Pancreas (tissue), 10 donors: Measurements from ENCODE around the gene ADGRL1. TPM values are rescaled to one million over a fixed set of nuclear protein-coding genes. Genes with fewer than 3 reads are reported as not detected.
"Not testable (repeated sequence)": the region's sequence is repeated elsewhere in the genome, so short reads cannot be mapped to it uniquely, and the experiment has no call there.

Experiments used
- ATAC-seq, 4 donors: fragments of 200-7000 bp; cut with Tn5 transposase; one replicate each; pipeline versions ENCODE4 v1.8.0 to v1.9.1; 2020; ENCODE audit warnings: mild to moderate bottlenecking in 4 of 4, moderate library complexity in 4 of 4
- DNase-seq, 6 donors: peaks; one replicate each; pipeline ENCODE4 v3.0.0-alpha.2; 2020
- FAIRE-seq: peaks from 2 replicates; lab custom pipeline; 2012; peaks lifted over from hg19 to GRCh38; lab: Jason Lieb, UNC
- H3K27ac ChIP-seq, 4 donors: fragments of 200-600 bp; sonication (generic); 1 replicate in 3 of 4; 2 replicates in 1 of 4; pipeline versions ENCODE4 v1.5.0 to v1.8.0; 2020
- H3K27me3 ChIP-seq, 4 donors: fragments of 200-600 bp; one replicate each; pipeline ENCODE4 v1.8.0; 2021
- H3K36me3 ChIP-seq, 3 donors: fragments of 200-600 bp; sonication (generic) in 1 of 3; one replicate each; pipeline versions ENCODE4 v1.5.0 to v1.8.0; 2020 to 2021
- H3K4me1 ChIP-seq, 3 donors: fragments of 200-600 bp; one replicate each; pipeline ENCODE4 v1.8.0; 2021
- H3K4me3 ChIP-seq, 4 donors: fragments of 200-600 bp; sonication (generic) in 2 of 4; one replicate each; pipeline versions ENCODE4 v1.5.0 to v1.8.0; 2020 to 2021
- H3K9me3 ChIP-seq, 4 donors: fragments of 200-600 bp; one replicate each; pipeline ENCODE4 v1.8.0; 2021
- WGBS, 2 donors: extraction: QIAGEN DNeasy Blood & Tissue Kit; methylation state at CpG; one replicate each; pipeline ENCODE4 v1.1.7; 2013; 5-methylcytosine and 5-hydroxymethylcytosine counted together
- intact Hi-C, 3 donors: fragments of 100-400 bp; cut with DNase I; formaldehyde crosslinking; loops; one replicate each; pipeline versions ENCODE4 v1.11.1 to v1.14.2; 2022
- polyA plus RNA-seq, 2 donors: library from polyadenylated mRNA; stranded (reverse); fragments of 200-250 nt; gene quantifications; one replicate each; pipeline ENCODE4 v1.2.3, GENCODE V29; 2013
- total RNA-seq, 6 donors: library from RNA; stranded (reverse); fragmentation: NEBNext Ultra II Directional in 4 of 6; extraction: Animal tissue kit (Norgen Biotek cat#: 25700) in 4 of 6; gene quantifications; one replicate each; pipeline versions ENCODE4 v1.2.1 to v1.2.4, GENCODE V29; 2021 to 2023
- TF ChIP-seq, protein P1 (sequence below), 4 donors: fragments of 200-600 bp; sonication (generic) in 3 of 4; IDR thresholded peaks; one replicate each; pipeline versions ENCODE4 v1.5.0 to v1.8.0; 2021; ENCODE audit warnings: antibody characterized with exemption in 4 of 4
- donor health status: healthy with polysubstance abuse.
- donor health status: DM: no; HTN: no; CAD: no; lungs with moderate emphysema.
- donor health status: DM: no; HTN: no; CAD: no.
- donor health status: control.
- donor health status: control.
- donor health status: Bipolar disorder and iron deficiency.
- donor health status: DM: yes; HTN: yes; CAD: no.
- donor health status: DM: no; HTN: no; CAD: no.
- donor health status: DM: no; HTN: no; CAD: no.
- donor health status: DM: yes; HTN: yes; CAD: no.

The ADGRL1 gene
- total and polyA plus RNA-seq, 8 donors = 8.3 to 16.8 (median 9.8) TPM

DNA sequence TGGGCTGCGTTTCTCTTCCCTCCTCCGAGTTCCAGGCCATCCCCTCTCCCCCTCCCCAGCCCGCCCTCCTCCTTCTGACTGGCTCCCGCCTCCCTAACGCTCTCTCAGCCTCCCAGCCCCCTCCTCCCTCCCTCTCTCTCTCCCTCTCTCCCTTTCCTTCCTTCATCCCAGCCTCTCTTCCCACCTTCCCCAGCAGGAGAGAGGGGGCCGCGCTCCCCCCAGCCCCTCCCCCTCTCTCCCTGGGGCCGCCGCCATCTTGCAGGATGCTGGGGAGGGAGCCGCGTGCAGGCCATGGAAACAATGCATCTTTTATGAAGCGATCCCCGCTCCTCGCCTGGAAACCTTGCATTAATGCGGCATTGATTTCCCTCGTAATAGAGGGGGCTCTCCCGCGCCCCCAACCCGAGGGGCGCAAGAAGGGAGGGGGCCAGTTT lies 42.6 kb upstream of the ADGRL1 start:
- TF ChIP-seq, protein P1, sequence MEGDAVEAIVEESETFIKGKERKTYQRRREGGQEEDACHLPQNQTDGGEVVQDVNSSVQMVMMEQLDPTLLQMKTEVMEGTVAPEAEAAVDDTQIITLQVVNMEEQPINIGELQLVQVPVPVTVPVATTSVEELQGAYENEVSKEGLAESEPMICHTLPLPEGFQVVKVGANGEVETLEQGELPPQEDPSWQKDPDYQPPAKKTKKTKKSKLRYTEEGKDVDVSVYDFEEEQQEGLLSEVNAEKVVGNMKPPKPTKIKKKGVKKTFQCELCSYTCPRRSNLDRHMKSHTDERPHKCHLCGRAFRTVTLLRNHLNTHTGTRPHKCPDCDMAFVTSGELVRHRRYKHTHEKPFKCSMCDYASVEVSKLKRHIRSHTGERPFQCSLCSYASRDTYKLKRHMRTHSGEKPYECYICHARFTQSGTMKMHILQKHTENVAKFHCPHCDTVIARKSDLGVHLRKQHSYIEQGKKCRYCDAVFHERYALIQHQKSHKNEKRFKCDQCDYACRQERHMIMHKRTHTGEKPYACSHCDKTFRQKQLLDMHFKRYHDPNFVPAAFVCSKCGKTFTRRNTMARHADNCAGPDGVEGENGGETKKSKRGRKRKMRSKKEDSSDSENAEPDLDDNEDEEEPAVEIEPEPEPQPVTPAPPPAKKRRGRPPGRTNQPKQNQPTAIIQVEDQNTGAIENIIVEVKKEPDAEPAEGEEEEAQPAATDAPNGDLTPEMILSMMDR (IDR thresholded peaks at IDR 0.05) = no peak
- no peaks in the 10 kb centered on the region for H3K4me1 ChIP-seq
- ATAC-seq (peak in 3 of 4 donors; percentile 71 to 81 (median 74)), DNase-seq (peak in 1 of 6 donors; percentile 39), FAIRE-seq (no peak)
- no peaks in the 10 kb centered on the region for H3K9me3 ChIP-seq
- 2 to 4% methylated on average over 12 to 20 of the region's 20 CpGs for WGBS, 2 donors
- no peaks in the 10 kb centered on the region for H3K27me3 ChIP-seq
- no peak overlapping the region for H3K27ac ChIP-seq
- peak overlapping the region in 2 of 4 donors; percentile 31 to 42 for H3K4me3 ChIP-seq
- H3K36me3 ChIP-seq = no peaks in the 10 kb centered on the region
- intact Hi-C loops = no loop called here

DNA sequence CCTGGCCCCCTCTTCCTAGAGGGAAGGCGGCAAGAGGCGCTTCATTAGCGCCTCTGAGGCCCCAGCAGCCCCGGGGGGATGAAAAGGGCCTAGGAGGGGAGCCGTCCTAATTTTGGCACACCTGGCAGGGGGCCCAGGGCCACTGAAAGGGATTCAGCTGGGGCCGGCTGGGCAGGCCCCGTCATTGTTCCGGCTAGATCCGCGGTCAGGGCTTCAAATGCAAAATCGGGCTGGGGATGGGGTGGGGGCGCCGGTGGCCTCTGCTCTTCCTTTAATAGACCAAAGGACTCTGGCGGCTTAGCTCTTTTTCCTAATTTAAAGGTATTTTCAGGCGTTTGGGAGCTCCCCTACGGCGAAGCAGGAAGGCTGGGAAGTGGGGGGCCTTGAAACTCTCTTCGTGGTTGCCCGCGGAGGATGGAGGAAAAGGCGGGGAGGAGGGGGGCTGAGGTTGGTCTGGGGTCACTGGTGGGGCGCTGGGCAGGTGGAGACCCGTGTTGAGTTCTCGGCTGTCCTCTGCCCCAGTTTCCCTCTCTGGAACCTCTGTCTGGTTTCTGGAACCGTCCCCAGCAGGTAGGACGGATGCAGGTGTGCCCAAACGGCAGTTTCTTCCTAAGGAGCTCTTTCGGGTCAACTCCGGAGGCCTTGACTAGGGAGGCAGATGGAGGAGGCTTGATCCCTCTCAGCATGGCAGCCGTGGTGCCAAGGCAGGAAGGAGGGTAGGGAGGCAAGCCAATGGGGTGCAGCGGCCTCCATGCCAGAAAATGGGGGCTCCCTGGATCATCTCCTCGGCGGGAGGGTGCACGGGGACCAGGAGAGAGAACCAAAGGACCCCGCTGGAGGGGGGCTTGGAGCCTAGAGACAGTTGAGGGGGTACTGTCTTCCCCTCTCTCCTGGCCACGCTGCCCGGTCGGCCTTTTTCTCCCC lies 41.8 kb upstream of the ADGRL1 start:
- WGBS, 2 donors = 4 to 9% methylated on average over 32 to 38 of the region's 38 CpGs
- DNase-seq = peak in 1 of 6 donors; percentile 39
- H3K9me3 ChIP-seq, H3K4me3 ChIP-seq, H3K27ac ChIP-seq, H3K4me1 ChIP-seq, H3K27me3 ChIP-seq, H3K36me3 ChIP-seq, FAIRE-seq, intact Hi-C loops: not testable (repeated sequence)
- peak in 3 of 4 donors; percentile 24 to 33 (median 25) for ATAC-seq

DNA sequence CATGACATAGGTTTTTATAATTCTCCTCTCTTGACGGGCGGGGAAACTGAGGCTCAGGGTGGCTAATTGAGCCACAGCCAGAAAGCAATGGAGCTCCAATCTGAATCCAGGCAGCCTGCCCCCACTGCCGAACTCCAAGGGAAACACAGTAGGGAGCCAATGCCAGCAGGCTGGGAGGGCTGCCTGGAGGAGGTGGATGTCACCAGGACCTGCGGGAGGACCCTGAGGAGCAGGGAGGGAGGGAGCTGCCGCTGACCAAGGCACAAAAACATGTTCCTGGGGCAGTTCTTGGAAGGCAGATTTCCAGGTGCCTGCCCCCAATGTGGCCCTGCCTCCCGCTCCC lies 41.2 kb upstream of the ADGRL1 start:
- H3K9me3 ChIP-seq, intact Hi-C loops, DNase-seq: not testable (repeated sequence)

DNA sequence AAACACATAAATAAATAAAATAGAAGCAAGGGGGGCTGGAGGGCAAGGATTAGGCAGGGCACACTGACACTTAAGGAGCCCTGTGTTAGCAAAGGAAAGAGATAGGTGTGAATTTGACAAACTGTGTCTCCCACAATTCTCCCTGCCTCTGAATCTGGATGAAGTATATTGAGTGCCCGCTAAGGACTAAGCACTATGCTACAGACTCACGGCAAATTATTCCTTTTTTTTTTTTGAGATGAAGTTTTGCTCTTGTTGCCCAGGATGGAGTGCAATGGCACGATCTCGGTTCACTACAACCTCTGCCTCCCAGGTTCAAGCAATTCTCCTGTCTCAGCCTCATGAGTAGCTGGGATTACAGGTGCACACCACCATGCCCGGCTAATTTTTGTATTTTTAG lies 38.4 kb upstream of the ADGRL1 start:
- H3K27ac ChIP-seq, H3K4me1 ChIP-seq, DNase-seq, H3K27me3 ChIP-seq, H3K4me3 ChIP-seq, intact Hi-C loops, H3K36me3 ChIP-seq, ATAC-seq, H3K9me3 ChIP-seq, FAIRE-seq: not testable (repeated sequence)
- WGBS, 2 donors = 65 to 70% methylated on average over 5 of the region's 5 CpGs

More for the DNA sequence above, 41.2 kb upstream of the ADGRL1 start:
- not testable (repeated sequence) for H3K4me1 ChIP-seq, H3K4me3 ChIP-seq, H3K27me3 ChIP-seq, ATAC-seq, H3K36me3 ChIP-seq, H3K27ac ChIP-seq, FAIRE-seq
- WGBS, 2 donors = 46 to 61% methylated on average over 5 to 6 of the region's 6 CpGs

DNA sequence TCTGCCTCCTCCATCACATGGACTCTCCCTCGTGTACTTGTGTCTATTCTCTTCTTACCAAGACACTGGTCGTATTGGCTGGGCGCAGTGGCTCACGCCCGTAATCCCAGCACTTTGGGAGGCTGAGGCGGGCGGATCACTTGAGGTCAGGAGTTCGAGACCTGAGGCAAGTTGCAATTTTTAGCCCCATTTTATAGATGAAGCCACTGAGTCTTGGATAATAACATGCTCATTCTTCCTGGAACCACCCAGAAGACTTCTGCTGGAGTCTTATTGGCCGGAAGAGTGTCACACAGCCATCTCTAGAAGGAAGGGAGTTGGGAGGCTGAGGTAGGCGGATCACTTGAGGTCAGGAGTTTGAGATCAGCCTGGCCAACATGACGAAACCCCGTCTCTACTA lies 37.7 kb upstream of the ADGRL1 start:
- H3K4me1 ChIP-seq, H3K27ac ChIP-seq, intact Hi-C loops, H3K9me3 ChIP-seq, DNase-seq, H3K4me3 ChIP-seq, FAIRE-seq, H3K27me3 ChIP-seq, H3K36me3 ChIP-seq, ATAC-seq: not testable (repeated sequence)
- 76 to 81% methylated on average over 12 of the region's 12 CpGs for WGBS, 2 donors

DNA sequence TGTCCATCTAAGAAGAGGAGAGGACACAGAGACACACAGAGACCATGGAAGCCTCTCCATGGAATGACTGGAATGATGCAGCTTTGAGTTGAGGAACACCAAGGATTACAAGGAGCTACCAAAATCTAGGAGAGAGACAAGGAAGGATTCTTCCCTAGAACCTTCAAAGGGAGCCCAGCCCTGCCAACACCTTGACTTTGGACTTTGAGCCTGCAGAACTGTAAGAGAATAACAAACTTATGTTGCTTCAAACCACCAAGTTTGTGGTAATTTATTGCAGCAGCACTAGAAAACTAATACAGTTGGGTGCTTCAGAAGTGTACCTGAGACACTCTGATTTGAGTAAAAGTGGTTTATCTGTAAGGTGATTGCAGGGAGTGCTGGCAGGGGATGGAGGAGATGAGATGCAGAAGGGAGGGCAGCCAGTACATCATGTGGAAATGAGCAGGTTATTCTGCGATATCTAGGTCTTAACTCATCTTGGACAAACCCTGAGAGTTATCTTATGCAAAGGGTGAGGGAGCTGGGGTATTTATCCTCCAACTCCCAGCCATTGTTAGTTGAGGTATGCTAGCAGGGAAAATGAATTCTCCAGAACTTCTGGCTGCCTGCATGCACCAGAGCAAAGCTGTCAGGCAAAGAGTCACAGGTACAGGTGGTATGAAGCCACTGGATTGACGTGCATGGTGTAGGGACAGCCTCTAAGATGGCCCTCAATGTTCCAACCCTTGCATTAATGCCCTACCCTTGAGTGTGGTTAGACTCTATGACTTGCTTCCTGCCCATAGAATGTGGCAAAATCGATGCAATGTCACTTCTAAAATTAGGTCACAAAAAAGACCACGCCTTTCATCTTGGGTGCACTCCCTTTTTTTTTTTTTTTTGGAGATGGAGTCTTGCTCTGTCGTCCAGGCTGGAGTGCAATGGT lies 31.3 kb upstream of the ADGRL1 start:
- no peak for ATAC-seq
- intact Hi-C loops = no loop called here
- Histone ChIP-seq H3K36me3 (no peaks in the 10 kb centered on the region), H3K4me3 (no peak overlapping the region), H3K27me3 (no peaks in the 10 kb centered on the region), H3K9me3 (no peaks in the 10 kb centered on the region), H3K27ac (no peak overlapping the region), H3K4me1 (no peaks in the 10 kb centered on the region)
- no peak for FAIRE-seq
- no peak for DNase-seq
- TF ChIP-seq, protein P1 (IDR thresholded peaks at IDR 0.05) = no peak
- WGBS, 2 donors = 62 to 70% methylated on average over 5 of the region's 5 CpGs

DNA sequence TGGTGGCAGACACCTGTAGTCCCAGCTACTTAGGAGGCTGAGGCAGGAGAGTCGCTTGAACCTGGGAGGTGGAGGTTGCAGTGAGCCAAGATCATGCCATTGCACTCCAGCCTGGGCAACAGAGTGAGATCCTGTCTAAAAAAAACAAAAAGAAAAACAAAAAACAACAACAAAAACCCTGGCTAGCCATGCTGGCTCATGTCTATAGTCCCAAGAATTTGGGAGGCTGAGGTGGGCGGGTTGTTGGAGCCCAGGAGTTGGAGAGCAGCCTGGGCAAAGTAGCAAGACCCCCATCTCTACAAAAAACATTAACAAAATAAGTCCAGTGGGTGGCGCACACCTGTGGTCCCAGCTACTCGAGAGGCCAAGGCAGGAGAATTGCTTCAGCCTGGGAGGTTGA lies 27.0 kb upstream of the ADGRL1 start:
- ATAC-seq, DNase-seq, H3K27ac ChIP-seq, H3K4me1 ChIP-seq, FAIRE-seq, H3K4me3 ChIP-seq, H3K9me3 ChIP-seq, intact Hi-C loops, H3K36me3 ChIP-seq, H3K27me3 ChIP-seq: not testable (repeated sequence)
- 82 to 90% methylated on average over 3 to 4 of the region's 4 CpGs for whole genome bisulfite sequencing, 2 donors

DNA sequence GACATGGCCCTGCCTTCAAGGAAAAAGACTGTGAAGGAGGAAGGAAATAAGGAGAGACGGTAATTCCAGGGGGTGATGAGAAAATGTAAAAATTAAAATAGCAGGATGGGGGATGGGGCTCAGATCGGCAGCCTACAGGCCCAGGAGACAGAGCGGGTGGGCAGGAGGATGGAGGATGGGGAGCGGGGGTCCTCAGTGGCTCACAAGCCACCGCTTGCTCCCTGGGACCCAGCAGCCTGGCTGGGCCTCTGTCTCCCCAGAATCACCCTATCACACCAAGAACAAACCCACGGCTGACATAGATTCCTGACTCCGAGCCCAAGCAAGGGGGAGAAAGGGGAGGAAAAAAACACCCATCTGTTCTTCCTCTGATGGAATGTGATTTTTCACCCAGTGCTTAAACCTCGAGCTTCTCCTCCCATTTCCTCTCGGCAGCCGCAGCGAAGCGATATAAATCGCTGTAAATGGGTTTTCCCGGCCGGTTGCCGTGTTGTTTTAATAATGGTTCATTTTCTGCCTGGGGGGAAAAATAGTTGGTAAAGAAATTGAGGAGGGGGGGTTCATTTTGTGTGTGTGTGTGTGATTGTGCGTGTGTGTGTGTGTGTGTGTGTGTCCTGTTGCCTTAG lies 22.6 kb upstream of the ADGRL1 start:
- intact Hi-C loops, DNase-seq, FAIRE-seq, H3K4me1 ChIP-seq, H3K27ac ChIP-seq, H3K27me3 ChIP-seq, H3K36me3 ChIP-seq, H3K9me3 ChIP-seq, ATAC-seq, H3K4me3 ChIP-seq: not testable (repeated sequence)
- WGBS, 2 donors = 37 to 49% methylated on average over 14 to 15 of the region's 17 CpGs

DNA sequence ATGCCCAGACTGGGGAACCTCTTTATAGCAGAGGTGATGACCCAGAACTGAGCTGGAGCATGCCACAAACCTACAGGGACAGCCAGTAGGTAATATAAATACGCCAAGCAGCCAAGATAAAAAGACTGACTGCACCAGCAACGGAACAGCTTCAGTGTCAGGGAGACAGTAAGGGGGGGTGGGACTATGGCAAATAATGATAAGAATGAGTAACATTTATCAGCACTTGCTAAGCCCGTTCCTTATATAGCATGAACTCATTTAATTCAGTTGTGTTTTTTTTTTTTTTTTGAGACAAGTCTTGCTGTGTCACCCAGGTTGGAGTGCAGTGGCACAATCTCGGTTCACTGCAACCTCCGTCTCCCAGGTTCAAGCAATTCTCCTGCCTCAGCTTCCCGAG lies 20.5 kb upstream of the ADGRL1 start:
- H3K27ac ChIP-seq, H3K9me3 ChIP-seq, H3K36me3 ChIP-seq, intact Hi-C loops, H3K4me3 ChIP-seq, H3K4me1 ChIP-seq, DNase-seq, FAIRE-seq, ATAC-seq, H3K27me3 ChIP-seq: not testable (repeated sequence)
- WGBS, 2 donors = 58 to 80% methylated on average over 6 of the region's 6 CpGs
